ENCODE data around the gene PDP2.

The PDP2 gene

DNA sequence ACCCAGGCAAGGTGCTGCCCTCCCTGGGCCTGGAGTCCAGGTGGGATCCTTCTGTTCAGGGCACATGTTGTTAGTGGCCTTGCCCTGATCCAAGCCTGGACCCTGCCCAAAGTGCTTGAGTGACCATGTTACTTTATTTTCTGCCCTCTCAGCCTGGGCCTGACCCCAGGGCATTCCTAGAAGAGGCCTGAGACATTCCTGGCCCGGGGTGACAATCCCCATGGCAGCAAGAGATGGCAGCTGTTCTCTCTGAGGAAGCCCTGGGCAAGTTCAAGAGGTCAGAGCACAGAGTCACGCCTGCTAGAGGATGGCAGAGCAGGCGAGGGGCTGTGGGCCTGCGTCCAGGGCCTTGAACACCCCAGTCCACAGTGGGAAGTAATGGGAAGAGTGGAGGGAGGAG is 33.4 kb downstream of the PDP2 start:
- in situ Hi-C loops (cut with MboI; ENCODE audit: low pct_unique_long_range_greater_than_20kb, low sequenced_read_pairs) = no loop called here
- DNase-seq = no peak

DNA sequence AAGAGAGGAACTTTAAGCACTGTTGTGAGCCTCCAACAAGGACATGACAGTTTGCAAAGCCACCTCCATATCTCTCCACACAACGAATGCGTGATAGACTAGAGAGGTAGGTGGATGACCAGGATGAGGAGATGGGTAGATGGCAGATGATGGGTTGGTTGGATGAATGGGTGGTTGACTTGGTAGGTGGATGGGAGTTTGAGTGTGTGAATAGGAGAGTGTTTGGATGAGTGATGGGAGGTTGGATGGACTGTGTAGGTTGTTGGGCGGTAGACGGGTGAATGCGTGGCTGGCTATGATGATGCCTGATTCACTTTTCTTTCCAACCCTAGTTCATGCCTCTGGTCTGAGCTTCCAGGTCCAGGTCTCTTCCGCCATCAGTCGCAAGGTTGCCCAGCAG is 34.2 kb downstream of the PDP2 start:
- in situ Hi-C loops (cut with MboI; ENCODE audit: low pct_unique_long_range_greater_than_20kb, low sequenced_read_pairs) = no loop called here
- DNase-seq = no peak

- no peak for DNase-seq
- in situ Hi-C loops (cut with MboI; ENCODE audit: low pct_unique_long_range_greater_than_20kb, low sequenced_read_pairs) = no loop called here
These were observed 34.7 kb downstream of the PDP2 start for GRCh38 chr16:66915041-66915440.

- in situ Hi-C loops (cut with MboI; ENCODE audit: low pct_unique_long_range_greater_than_20kb, low sequenced_read_pairs) = no loop called here
- DNase-seq = no peak
These were observed 36.2 kb downstream of the PDP2 start for GRCh38 chr16:66916518-66916917.

DNA sequence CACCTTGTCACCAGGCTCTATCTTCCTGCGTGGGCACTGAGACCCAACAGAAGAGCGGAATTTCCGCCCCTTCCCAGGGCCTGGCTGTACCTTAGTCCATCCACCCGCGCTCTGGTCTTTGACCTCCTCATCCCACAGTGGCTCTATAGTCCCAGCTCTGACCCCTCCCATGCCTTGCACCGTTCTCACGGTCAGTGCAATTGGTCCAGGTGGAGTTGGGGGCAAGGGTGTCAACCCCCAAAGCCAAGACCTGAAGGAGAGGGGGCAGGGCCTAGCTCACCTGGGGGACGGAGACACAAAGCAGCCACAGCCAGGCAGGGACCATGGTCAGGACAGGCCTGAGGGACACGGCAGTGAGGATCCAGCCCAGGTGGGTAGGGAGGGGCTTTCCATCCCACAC is 37.4 kb downstream of the PDP2 start:
- in situ Hi-C loops (cut with MboI; ENCODE audit: low pct_unique_long_range_greater_than_20kb, low sequenced_read_pairs) = no loop called here
- DNase-seq = no peak

DNA sequence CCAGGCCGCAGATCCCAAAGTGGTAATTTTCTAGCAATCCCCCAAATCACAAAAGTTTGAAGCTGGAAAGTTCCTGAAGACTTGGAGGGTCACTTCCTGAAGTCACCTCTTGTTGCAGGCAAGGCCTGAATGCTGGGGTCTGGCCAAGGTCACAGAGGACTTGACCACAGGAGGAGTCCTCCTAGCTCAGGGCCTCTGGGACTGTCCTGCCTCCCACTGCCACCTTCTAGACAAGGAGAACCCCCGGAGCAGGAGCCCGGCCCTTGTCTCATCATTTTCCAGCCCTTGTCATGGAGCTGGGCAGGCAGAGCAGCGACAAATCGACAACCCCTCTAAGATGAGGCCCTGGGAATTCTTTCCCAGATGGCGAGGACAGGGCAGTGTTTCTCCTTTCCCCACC is 38.0 kb downstream of the PDP2 start:
- DNase-seq = no peak
- in situ Hi-C loops (cut with MboI; ENCODE audit: low pct_unique_long_range_greater_than_20kb, low sequenced_read_pairs) = no loop called here

- in situ Hi-C loops (cut with MboI; ENCODE audit: low pct_unique_long_range_greater_than_20kb, low sequenced_read_pairs) = no loop called here
- no peak for DNase-seq
These were observed 38.7 kb downstream of the PDP2 start, which contains the start of gene CDH16 for GRCh38 chr16:66918803-66919568. Gene CDH16, minus strand, starts transcription at chr16:66918885. Its CDS starts 820 bp downstream, at chr16:66918065.

- in situ Hi-C loops (cut with MboI; ENCODE audit: low pct_unique_long_range_greater_than_20kb, low sequenced_read_pairs) = no loop called here
- no peak for DNase-seq
These were observed 39.4 kb downstream of the PDP2 start for GRCh38 chr16:66919569-66920298.

DNA sequence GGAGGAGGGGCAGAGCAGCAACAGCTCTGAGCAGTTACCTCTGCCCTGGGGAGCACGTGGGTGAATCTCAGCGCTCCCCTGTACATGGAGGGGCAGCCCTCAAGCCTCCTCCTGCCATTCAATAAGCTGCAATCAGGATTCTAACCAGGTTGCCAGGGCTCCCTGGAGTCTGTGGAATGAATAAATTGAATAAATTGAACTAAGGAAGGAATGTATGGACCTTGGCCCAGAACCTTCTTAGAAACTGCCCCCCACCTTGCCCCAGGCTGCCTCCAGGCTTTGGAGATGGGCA is 39.9 kb downstream of the PDP2 start:
- DNase-seq = no peak
- in situ Hi-C loops (cut with MboI; ENCODE audit: low pct_unique_long_range_greater_than_20kb, low sequenced_read_pairs) = no loop called here

- no peak for DNase-seq
- in situ Hi-C loops (cut with MboI; ENCODE audit: low pct_unique_long_range_greater_than_20kb, low sequenced_read_pairs) = no loop called here
These were observed 40.8 kb downstream of the PDP2 start for GRCh38 chr16:66920924-66921680.

DNA sequence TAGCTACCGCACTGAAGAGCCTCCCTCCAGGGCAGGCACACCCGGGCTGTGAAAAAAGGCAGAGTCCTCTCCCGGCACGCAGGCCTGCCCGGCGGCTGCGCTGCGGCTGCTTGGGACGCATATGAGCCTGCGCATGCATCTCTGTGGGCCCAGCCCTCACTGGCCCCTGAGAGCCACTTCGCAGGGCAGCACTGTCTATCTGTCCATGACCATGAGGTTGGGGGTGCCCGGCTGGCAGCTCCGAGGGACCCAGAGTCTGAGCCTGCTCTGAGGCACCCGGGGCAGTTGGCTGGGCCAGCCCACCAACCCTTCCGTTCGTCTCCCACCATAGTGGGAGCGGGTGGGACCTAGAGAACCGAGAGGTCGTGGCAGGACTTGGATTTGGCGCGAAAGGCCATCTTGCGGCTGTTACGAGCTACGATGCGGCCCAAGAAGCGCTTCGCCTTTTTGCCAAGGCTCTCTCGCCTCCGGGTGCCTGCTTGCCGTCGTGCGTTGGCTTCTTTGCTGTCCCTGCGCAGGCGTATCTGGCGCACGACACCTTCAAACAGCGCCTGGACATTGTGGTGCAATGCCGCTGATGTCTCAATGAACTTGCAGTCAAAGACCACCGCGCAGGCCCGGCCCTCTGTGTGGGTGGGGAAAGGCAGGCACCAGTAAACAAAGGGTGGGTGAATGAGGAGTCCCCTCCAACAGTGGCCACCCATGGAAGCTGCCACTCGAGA is 41.6 kb downstream of the PDP2 start:
- no peak for DNase-seq
- in situ Hi-C loops (cut with MboI; ENCODE audit: low pct_unique_long_range_greater_than_20kb, low sequenced_read_pairs) = no loop called here

DNA sequence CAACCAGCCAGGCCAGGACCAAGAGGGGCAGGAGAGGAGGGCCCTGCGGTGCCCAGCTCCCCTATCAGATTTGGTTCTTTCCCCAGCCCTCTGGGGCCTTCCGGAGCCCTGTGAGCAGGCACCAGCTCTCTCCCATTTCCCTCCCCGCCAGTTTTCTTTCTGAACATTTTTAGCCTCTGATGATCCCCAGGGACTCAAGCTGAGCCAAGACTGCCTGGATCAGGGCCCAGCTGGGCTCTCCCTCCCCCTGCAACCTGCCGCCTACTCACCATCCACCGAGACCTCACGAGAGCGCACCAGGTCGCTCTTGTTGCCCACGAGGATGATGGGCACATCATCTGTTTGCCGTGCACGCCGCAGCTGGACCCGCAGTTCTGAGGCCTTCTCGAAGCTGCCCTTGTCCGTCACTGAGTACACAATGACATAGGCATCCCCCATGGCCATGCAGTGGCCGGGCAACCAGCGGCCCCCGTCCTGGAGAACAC is 43.0 kb downstream of the PDP2 start:
- in situ Hi-C loops (cut with MboI; ENCODE audit: low pct_unique_long_range_greater_than_20kb, low sequenced_read_pairs) = no loop called here
- no peak for DNase-seq

GRCh38 chr16:66923866-66924265 is 43.6 kb downstream of the PDP2 start:
- in situ Hi-C loops (cut with MboI; ENCODE audit: low pct_unique_long_range_greater_than_20kb, low sequenced_read_pairs) = no loop called here
- no peak for DNase-seq

DNA sequence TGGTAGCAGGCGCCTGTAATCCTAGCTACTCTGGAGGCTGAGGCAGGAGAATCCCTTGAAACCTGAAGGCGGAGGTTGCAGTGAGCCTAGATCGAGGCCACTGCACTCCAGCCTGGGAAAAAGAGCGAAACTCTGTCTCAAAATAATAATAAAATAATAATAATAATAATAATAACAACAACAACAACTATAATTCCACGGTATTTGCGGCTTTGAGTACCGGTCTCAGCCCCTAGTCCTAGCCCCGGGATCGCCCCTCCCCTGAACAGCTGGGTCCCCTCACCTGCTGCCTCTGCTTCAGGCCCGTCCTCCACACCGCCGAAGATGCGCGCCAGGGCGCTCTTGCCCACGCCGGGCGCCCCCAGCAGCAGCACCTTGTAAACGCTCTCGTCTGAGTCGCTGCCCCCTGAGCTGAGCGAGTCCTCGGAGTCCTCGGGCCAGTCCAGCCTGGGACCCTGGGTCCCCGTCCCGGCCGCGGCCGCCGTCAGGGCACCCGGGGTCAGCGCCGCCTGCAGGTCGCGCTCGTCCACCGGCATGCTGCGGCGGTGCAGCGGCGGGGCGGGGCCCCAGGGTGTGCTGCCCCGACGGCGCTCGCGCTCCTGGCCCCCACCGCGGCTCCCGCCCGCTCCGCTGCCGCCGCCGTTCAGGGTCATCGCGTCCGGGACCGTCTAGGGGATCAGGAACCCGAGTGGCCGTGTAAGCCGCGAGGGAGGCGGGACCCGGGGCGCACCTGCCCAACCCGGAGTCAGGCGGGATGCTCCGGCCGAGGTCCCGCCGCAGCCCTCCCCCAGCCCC is 44.4 kb downstream of the PDP2 start:
- in situ Hi-C loops (cut with MboI; ENCODE audit: low pct_unique_long_range_greater_than_20kb, low sequenced_read_pairs) = no loop called here
- peak; percentile 25 for DNase-seq

DNA sequence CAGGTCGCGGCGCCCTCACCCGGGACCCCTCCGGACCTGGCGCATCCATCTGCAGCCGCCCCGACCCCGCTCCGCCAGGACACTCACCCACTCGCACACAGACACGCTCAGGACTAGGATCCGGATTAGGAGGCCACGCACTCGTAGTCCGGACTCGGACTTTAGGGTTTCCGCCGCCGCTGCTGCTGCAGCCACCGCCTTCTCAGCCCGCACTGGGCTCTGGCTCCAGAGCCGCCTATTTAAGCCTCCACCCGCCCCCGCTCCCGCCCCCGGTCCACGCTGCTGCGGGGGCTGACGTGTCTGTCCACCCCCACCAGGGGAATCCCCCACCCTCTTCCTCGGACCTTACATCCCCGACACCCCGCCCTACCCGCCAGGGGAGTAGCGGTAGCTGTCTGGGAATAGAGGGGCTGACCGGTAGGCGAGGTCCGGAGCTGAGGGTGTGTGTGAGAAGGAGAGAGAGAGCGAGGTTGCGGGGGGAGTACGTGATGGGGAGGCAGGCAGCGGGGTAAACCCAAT is 45.1 kb downstream of the PDP2 start, which contains the start of gene RRAD:
TSS of gene RRAD (minus strand) at position 214 of the 519 bp plus-strand sequence. CDS start 356 bp downstream, outside the sequence.
- in situ Hi-C loops (cut with MboI; ENCODE audit: low pct_unique_long_range_greater_than_20kb, low sequenced_read_pairs) = no loop called here
- DNase-seq = no peak

GRCh38 chr16:66926171-66926947 is 46.0 kb downstream of the PDP2 start:
- no peak for DNase-seq
- in situ Hi-C loops (cut with MboI; ENCODE audit: low pct_unique_long_range_greater_than_20kb, low sequenced_read_pairs) = no loop called here

DNA sequence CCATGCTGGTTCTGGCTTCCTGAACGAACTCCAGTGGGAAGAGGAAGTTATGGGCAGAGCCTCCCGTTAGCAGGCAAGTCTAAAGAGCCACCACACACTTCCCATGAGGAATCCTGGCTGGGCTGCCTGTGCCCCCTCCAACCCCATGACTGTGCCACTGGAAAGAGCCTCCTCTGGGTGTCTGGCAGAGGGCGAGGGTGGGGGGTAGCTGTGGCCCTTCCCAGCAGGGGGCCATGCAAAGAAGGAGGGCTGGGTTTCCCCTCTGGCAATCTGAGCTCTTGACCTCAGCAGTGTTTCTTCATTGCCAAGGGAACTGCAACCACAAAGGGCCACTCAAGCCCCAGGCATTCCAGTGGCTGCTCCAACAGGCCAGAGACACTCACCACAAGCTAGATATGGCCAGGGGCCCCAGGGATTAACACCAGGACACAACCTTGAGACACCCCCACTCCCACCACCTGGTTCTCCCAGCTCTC is 46.7 kb downstream of the PDP2 start:
- DNase-seq = peak; percentile 51
- in situ Hi-C loops (cut with MboI; ENCODE audit: low pct_unique_long_range_greater_than_20kb, low sequenced_read_pairs) = no loop called here

Data from KBM-7 (cell line).